Suprapubic skin (tissue), 4 donors: ENCODE measurements around the gene SERPINF2.

Source experiments
- EP300 ChIP-seq: sonication (generic); formaldehyde crosslinking; IDR thresholded peaks from one replicate; pipeline ENCODE4 v1.6.1; 2017; ENCODE audit warnings: antibody characterized with exemption
- POLR2A ChIP-seq, 2 donors: fragments of 450-650 bp; IDR thresholded peaks; one replicate each; pipeline ENCODE4 v1.6.1; 2017; ENCODE audit warnings: antibody characterized with exemption in 2 of 2, mild to moderate bottlenecking in 2 of 2, moderate library complexity in 2 of 2
- POLR2AphosphoS5 ChIP-seq, 3 donors: sonication (generic); formaldehyde crosslinking; IDR thresholded peaks; one replicate each; pipeline ENCODE4 v1.6.1; 2017; ENCODE audit warnings: antibody characterized with exemption in 3 of 3
- TF ChIP-seq, protein P1 (sequence below), 2 donors: fragments of 200-600 bp in 1 of 2; fragments of 450-650 bp in 1 of 2; sonication (generic) in 1 of 2; IDR thresholded peaks; one replicate each; pipeline ENCODE4 v1.5.1; 2016 to 2019; ENCODE audit warnings: antibody characterized with exemption in 2 of 2, mild to moderate bottlenecking in 1 of 2, moderate library complexity in 1 of 2

DNA sequence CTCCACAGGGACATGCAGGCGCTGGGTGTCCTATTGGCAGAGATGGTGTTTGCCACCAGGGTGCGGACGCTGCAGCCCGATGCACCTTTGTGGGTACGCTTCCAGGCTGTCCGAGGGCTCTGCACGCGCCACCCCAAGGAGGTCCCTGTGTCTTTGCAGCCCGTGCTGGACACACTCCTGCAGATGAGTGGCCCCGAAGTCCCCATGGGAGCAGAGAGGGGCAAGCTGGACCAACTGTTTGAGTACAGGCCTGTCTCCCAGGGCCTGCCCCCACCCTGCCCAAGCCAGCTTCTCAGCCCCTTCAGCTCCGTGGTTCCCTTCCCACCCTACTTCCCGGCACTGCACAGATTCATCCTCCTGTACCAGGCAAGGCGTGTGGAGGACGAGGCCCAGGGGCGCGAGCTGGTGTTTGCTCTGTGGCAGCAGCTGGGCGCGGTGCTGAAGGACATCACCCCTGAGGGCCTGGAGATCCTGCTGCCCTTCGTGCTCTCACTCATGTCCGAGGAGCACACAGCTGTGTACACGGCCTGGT, 15.3 kb upstream of the SERPINF2 start:
- TF ChIP-seq POLR2A (IDR thresholded peaks at IDR 0.05) = no peak
- TF ChIP-seq, protein P1, sequence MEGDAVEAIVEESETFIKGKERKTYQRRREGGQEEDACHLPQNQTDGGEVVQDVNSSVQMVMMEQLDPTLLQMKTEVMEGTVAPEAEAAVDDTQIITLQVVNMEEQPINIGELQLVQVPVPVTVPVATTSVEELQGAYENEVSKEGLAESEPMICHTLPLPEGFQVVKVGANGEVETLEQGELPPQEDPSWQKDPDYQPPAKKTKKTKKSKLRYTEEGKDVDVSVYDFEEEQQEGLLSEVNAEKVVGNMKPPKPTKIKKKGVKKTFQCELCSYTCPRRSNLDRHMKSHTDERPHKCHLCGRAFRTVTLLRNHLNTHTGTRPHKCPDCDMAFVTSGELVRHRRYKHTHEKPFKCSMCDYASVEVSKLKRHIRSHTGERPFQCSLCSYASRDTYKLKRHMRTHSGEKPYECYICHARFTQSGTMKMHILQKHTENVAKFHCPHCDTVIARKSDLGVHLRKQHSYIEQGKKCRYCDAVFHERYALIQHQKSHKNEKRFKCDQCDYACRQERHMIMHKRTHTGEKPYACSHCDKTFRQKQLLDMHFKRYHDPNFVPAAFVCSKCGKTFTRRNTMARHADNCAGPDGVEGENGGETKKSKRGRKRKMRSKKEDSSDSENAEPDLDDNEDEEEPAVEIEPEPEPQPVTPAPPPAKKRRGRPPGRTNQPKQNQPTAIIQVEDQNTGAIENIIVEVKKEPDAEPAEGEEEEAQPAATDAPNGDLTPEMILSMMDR (IDR thresholded peaks at IDR 0.05) = no peak
- TF ChIP-seq EP300 = no peak
- TF ChIP-seq POLR2AphosphoS5 (IDR thresholded peaks at IDR 0.05) = no peak
